Kidney capillary endothelial cell (primary cell): Measurements from ENCODE around the gene TRABD2B.

Source experiments
- DNase-seq: peaks from one replicate; pipeline ENCODE4 v3.0.0-alpha.2; 2018; ENCODE audit warnings: low spot score

TRABD2B gene

DNA sequence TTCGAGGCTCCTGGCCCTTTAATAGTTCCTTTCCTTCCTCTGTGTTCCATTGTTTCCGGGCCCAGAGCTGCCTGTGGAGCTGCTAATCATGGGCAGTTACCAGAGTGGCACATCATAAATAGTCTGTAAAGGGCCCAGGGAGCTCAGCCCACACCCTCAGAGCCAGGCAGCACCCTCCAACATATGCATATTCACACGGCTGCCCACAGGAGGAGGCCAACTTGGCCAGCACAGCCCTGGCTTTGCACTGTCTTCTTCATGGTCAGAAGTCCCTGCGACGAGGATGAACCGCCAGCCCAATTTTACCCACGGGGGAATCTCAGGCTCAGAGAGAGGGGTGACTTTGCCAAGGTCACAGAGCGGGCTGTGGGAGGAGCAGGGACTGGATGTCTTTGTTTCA, 172.5 kb downstream of the TRABD2B start:
- DNase-seq, result no peak

DNA sequence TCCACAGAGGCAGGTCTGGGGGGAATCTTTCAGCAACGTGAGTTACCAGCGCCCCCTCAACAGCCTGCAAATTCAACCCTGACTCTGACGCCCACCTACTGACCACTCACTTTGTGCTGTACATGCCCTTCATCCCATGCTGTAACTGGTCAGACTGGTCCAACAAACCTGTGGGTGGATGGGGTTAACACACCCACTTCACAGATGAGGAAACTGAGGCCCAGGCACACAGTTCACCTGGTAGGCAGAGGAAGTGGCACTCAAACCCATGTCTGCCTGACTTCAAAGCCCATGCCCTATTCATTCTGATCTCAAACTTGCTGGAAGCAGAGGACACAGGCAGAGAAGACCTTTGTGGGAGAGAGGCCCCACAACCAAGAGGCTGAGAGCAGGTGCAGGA, 172.9 kb downstream of the TRABD2B start:
- DNase-seq, result no peak

GRCh38 chr1:47823040-47823808, 174.0 kb downstream of the TRABD2B start:
- DNase-seq, result no peak

GRCh38 chr1:47821760-47822159, 175.4 kb downstream of the TRABD2B start:
- no peak for DNase-seq

DNA sequence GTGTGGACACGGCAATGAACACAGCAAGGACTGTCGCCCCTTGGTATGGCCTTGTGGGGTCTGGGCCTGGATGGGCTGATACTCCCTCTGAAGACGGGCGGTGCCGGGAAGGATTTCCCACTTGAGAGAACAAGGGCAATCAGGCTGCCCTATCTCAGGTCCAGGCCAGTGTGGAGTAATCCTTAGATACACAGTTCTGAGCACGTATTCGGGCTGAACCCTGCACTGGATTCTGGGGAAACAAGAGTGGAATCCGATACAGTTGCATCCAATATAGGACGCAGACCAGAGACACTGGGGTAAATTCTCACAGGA, 177.7 kb downstream of the TRABD2B start:
- DNase-seq, result no peak

DNA sequence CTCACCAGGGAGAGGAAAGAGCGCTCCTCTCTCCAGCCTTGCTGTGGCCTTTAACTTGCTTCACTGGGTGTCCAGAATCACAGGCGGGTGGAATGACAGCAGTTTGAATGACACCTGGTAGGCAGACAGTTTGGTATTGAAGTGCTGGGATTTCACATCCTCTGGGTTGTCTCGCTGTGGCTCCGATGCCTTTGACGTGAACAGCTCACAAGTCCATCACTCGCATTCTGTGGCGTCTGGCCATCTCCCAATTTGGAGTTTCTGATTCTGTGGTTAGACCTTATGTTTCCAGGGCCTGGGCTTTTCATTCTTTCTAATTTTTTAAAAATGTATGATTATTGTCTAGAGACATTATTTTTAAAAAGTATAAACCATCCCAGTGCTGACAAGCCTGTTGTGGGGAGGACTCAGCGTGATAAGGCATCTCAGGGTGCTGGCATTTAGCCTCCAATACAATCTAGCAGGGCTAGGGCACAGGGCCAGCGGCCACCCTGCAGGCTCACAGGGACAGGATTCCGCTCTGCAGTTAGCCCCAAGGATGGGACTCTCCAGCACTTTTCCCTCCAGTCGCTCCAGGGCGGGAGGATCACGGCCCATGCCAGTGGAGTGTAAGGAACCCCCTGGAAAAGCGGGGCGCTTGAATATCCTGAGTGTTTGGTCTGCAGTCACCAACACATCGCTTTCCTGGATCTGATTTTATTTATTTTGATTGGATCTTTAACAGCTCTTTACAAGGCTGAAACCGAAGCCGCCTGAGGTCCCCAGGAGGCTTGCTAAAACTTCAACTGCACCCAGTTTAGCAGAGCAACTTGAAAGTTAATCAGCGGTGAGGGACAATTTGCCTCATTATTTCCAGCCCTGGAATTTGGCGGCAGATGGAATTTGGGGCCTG, 178.3 kb downstream of the TRABD2B start:
- no peak for DNase-seq

GRCh38 chr1:47817861-47818260, 179.3 kb downstream of the TRABD2B start:
- no peak for DNase-seq

GRCh38 chr1:47816325-47817071, 180.7 kb downstream of the TRABD2B start:
- no peak for DNase-seq

GRCh38 chr1:47814612-47815395, 182.4 kb downstream of the TRABD2B start:
- no peak for DNase-seq

DNA sequence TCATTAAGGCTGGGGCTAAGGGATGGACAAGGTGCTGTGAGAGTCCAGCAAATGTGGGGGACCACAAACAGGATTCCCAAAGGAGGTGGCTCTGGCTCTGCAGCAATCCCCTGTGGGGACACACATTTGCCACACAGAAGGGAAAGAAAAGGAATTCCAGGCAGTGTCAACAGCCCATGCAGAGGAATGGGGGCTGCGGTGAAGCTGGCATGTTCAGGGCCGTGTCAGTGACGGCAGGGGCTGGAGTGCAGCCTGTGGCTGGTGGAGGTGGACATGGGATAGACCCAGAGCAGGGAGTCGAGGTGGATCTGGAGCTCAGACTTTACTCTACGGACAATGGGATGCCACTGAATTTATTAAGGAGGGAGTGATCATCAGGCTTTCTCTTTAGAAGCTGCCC, 183.2 kb downstream of the TRABD2B start:
- no peak for DNase-seq

DNA sequence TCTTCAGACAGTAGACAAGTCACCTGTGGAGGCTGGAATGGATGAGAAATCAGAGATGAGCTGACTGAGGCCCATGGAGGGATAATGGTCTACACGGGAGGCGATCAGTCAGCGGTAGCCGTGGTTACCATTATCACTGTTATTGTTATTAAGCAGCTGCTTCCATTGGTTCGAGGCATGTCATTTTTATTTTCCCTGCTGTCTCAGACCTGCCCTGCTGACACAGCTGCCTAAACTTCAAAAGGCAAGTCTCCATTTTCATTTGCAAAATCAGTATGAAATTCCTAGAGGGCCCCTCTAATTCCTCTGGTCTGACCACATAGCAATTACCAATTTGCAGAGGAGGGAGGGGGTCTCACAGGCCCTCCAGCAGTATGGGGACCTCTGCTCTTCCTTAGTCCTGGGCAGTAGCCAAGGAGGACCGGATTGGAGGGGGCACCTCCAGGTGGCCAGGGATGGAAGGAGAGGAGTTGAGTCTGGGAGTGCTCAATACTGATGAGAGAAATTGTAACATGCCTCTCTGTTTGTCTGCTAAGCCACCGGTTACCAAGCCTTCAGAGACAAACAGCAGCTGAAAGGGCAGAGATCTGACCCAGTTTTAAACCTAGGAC, 184.2 kb downstream of the TRABD2B start:
- DNase-seq, result no peak

DNA sequence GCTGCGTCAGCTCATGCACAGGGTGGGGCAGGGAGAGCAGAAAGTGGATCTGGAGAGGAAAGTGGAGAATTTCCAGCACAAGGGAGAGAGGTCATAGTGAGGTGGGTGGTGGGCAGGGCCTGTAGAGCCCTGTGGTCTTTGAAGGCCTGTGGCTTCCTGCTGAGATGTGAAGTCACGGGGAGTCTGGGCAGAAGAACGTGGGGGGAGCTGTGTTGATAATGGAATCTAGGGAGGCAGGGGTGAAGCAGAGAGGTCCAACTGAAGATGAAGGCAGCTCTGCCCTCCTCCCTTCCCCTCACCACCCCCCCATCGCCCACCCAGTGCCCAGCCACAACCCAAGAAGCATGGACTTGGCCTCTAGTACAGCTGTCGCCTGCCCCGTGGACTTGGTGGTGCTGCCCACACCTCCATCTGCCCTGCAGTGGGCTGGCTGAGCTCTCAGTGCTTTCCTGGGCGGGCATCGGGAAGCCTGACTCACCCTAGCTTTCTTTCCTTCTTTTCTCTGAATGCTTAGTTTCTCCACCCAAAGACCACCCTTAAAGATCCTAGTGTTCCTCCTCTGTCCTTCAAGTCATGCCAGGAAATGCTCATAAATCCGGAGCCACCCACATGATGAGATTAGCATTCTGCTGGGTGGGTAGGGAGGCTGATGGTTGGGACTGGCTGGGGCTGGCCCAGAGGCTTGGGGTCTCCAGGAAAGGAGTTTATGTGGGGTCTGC, 186.1 kb downstream of the TRABD2B start:
- DNase-seq, result no peak

DNA sequence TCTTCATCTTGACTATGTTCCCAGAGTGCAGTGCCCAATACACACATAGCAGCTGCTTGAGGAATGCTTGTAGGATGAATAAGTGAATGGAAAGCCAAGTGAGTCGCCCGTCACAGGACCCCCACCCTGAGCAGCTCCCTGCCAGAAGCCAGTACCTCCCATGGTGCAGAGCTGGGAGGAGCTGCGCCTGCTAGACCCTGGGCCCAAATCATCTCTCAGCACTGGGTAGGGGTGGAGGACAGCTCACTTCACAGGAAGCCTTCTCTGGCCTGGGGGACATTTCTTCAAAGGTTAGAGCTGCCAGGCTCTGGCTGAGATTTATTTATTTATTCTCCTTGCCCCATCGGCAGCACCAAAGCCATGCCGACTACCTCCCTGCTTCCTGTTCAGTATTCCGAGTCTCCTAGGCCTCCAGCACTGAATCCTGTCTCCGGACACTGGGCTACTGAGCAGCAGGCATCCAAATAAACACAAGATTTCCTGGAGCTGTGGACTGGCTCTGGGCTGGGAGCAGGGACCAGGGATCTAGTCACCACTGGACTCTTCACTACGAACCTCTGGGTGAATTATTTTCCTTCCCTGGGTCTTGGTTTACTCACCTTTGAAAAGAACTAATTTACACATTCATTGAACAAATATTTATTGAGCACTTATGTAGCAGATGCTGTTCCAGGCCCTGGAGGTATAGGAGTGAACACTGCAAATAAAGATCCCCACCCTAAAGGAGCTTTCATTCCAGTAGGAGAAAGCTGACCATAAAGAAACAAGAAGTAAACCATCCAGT, 187.7 kb downstream of the TRABD2B start:
- no peak for DNase-seq

DNA sequence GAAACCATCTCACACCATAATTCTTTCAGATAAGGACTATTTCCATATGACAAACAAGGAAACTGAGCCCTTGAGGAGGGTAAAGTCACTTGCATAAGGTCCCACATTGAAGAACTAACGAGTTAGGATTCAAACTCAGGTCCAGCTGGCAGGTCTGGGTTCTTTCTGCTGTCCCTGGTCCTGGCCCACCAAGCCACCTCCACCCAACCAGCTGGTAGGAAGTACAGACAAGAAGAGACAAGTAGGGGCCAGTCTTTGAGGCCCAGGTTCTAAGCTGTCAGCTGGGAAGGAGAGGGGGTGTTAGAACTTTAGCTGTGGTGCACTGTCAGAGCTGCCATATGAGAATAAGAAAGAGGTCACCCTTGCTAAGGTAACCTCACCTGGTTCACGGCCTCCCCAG, 188.6 kb downstream of the TRABD2B start:
- no peak for DNase-seq

DNA sequence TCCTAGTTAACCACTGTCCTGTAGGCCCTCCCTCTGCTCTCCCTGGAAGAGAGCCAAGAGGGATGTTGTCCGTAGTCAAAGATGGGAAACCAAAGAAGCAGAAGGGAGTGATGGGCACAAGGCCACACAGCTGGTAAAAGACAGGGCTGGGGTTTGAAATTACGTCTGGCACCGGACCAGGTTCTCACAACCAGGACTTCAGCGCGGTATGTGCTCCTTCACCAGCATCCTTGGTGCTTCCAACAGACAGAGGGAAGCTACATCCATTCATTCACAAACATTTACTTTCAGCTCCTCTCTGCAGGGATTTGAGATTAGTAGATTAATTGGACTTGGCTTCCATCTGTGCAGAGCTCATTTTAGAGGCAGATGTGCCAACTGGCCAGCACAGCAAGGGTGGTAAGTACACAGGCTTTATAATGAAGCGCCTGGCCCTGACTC, 191.2 kb downstream of the TRABD2B start:
- no peak for DNase-seq

- DNase-seq, result no peak
Measured at GRCh38 chr1:47805018-47805417, 192.2 kb downstream of the TRABD2B start.

DNA sequence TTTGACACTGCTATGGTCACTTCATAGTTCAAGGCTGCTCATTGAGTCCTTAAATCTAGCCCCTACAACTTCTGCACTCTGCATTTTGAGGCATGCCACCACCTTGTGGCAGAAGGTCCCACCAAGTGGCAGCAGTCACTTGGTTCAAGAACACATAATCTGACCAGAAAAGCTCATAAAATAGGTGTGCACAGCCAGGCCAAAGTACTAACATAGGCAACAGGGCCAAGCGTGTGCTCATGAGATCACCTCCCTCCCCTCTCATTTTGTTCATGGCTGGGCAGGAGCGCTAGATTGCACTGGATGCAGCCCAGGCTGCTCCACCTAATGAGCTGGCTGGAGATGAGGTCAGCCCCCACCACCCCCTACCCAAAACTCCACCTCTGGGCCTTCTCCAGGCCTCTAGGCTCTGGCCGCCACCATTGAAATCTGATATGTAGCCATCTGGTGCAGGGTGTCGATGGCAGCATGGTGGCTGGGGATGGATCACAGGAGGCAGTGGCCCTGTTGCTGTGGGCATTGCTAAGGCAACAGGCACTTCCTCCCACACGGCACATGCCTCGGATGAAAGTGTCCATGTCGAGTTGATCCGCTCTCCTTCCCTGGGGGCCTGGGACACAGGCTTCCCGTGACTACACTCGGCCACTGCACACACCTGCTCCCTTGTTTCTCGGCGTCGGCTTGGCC, 193.2 kb downstream of the TRABD2B start:
- DNase-seq, result no peak

DNA sequence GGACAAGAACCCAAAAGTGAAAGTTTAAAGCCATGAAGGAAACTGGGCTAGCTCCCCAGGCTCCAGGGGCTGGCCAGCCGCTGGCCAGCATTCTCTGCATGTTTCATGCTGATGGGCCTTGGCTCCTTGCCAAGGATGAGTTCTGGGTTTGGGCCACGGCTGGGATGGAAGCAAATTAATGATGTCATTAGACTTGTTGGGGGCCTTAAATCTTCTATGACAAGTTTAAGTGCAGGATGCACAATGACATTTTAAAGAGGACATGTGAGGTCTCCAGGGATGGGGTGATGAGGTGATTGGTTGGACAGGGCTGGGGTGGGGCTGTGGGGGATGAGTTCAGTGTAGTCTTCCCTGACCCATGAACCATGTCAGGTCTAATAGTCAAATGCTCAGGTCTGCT, 199.6 kb downstream of the TRABD2B start:
- DNase-seq, result no peak

GRCh38 chr1:47796626-47797025, 200.6 kb downstream of the TRABD2B start:
- no peak for DNase-seq
